HG03457 (cell line): ENCODE measurements around the gene MAGOHB.
A peak's percentile ranks its signal among the peaks of the same experiment; 100 is the strongest.
"Not testable (repeated sequence)": the region's sequence is repeated elsewhere in the genome, so short reads cannot be mapped to it uniquely, and the experiment has no call there.

Source experiments
- ATAC-seq: cut with Tn5 transposase; IDR thresholded peaks from one replicate; pipeline ENCODE4 v1.9.1; 2021; ENCODE audit warnings: moderate number of reproducible peaks; ENCODE audit not compliant: unreplicated experiment

MAGOHB gene

DNA sequence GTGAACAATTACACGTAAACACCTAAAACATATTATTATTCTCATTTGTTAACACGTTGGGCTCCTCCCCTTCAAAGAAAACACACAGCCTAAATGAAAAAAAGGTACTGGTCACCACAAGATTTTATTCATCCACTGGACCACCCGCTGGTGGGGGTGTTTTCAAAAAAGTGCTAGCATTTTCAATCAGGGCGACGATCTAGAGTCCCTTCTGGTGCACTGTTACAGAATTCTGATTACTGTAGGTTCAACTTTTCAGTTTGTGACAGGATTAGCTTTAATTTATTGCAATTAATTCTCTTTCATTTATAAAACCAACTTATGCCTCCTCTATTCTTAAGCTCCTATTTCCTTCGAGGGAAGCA is 443 bp downstream of the MAGOHB start:
- peak; percentile 4 for ATAC-seq

DNA sequence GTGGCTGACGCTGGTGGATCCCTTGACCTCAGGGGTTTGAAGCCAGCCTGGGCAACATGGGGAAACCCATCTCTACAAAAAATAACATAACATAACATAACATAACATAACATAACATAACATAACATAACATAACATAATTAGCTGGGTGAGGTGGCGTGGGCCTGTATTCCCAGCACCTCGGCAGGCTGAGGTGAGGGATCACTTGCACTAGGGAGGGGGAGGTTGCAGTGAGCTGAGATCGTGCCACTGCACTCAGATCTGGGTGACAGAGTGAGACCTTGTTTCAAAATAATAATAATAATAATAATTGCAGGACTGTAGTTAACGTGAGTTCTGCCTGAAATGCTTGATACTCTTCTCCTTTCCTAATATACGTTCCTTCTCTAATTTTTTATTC is 1.3 kb downstream of the MAGOHB start:
- ATAC-seq: no peak

GRCh38 chr12:10611258-10611657 is 2.2 kb downstream of the MAGOHB start:
- not testable (repeated sequence) for ATAC-seq

GRCh38 chr12:10610188-10610587 is 3.2 kb downstream of the MAGOHB start:
- no peak for ATAC-seq

DNA sequence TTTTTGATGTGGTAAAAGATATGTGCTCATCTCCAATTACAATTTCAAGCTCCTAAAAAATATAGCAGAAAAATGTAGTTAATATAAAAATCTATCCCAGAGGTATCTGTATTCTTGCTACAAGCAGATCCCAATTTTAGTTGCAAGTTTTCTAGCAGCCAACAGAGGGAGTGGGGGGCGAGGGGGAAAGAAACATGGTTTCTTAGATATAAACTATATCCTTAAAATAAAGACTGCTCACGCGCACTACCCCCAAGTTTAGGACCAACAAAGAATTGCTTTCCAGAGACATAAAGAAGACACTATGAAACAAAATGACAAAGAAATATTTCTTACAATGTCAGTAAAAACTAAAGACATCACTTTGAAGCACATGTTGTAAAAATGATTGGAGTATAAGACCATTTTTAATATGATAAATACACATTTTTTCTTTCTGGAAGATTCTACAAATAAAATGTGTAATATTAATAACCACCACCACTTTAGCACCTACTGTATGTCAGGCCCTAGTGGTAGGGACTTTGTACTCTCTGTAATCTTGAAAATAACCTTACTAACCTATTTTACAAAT is 5.4 kb downstream of the MAGOHB start:
- no peak for ATAC-seq

- no peak for ATAC-seq
Observed at GRCh38 chr12:10601860-10602259, 11.5 kb downstream of the MAGOHB start.

- ATAC-seq: no peak
Observed at GRCh38 chr12:10600988-10601387, 12.4 kb downstream of the MAGOHB start.

GRCh38 chr12:10595881-10596280 is 17.5 kb downstream of the MAGOHB start:
- no peak for ATAC-seq

- ATAC-seq: no peak
Observed at GRCh38 chr12:10590966-10591365, 22.4 kb downstream of the MAGOHB start.

DNA sequence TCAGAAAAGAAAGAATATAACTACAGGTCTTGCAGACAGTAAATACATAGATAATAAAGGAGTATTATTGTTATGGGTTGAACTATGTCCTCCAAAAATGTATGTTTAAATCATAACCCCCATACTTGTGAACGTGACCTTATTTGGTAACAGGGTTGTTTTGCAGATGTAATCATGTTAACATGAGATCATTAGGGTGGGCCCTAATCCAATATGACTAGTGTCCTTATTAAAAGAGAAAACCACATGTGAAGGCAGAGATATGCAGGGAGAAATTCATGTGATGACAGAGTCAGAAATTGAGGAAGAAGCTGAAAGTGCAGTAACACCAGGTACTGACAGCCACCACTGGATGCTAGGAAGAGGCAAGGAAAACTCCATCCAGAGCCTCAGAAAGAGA is 29.0 kb downstream of the MAGOHB start:
- ATAC-seq: no peak

- ATAC-seq: no peak
Observed at GRCh38 chr12:10582704-10583103, 30.7 kb downstream of the MAGOHB start.

DNA sequence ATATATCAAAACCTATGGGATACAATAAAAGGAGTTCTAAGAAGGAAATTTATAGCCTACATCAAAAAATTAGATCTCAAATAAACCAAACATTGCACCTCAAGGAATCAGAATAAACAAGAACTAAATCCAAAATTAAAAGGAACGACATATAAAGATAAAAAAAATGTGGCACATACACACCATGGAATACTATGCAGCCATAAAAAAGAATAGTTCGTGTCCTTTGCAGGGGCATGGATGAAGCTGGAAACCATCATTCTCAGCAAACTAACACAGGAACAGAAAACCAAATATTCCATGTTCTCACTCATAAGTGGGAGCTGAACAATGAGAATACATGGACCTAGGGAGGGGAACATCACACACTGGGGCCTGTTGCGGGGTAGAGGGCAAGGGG is 31.3 kb downstream of the MAGOHB start:
- not testable (repeated sequence) for ATAC-seq

DNA sequence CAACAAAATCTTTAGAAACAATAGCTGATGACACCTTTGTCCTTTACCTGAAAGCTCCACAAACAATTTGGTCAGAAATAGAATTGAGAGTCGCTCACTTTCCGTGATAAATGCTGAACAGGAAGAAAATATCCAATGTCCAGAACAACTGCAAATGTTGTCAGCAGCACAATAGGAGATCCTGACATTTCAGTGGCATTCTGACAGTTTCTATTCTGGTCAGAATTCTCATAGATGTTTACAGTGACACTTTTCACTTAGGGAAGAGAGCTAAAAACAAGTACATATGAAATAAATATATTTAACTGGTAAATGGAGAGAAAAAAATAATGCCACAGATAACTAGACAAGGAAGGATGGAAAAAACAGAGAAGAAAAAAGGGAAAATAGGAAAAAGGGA is 39.1 kb downstream of the MAGOHB start:
- no peak for ATAC-seq

GRCh38 chr12:10572021-10572490 is 41.4 kb downstream of the MAGOHB start:
- ATAC-seq: not testable (repeated sequence)

GRCh38 chr12:10571141-10571540 is 42.3 kb downstream of the MAGOHB start:
- no peak for ATAC-seq

GRCh38 chr12:10567813-10568212 is 45.6 kb downstream of the MAGOHB start:
- ATAC-seq: no peak

DNA sequence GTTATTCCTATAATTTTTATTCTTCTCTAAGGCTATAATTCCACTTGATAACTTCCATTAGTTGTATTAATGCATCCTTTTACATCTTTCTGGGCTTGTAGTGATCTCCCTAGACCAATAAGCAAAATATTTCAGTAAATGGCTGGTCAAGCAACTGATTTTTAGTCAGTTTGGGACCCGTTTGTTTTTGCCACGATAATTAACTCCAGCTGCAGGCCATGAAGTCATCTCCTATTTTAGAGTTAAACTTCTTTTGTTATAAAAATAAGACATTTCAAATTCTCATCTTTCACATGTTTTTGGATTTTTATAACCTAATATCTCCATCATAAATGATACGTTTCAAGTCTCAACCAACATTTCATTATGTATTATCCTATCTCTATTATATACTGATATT is 49.4 kb downstream of the MAGOHB start:
- no peak for ATAC-seq

- no peak for ATAC-seq
Observed at GRCh38 chr12:10563002-10563401, 50.4 kb downstream of the MAGOHB start.

- no peak for ATAC-seq
Observed at GRCh38 chr12:10562306-10562933, 51.0 kb downstream of the MAGOHB start.

- ATAC-seq: no peak
Observed at GRCh38 chr12:10559244-10559643, 54.2 kb downstream of the MAGOHB start.

GRCh38 chr12:10558789-10559188 is 54.6 kb downstream of the MAGOHB start:
- ATAC-seq: no peak

GRCh38 chr12:10558301-10558700 is 55.1 kb downstream of the MAGOHB start:
- ATAC-seq: no peak

DNA sequence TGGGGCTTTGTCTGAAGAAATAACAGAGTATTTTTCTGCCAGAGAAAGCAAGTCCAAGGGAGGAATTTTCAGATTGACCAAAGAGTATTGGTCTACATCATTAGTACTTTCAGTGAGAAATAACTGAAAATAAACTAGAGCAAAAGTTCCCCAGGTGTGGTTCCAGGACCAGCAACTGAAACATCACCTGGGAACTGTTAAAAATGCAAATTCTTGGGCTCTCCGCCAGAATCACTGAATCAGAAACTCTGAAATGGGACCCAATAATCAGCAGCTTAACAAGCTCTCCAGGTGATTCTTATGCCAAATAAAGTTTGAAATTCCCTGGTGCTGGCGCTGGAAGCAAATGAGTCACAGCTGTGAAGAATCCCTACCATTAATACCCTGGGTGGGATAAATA is 55.6 kb downstream of the MAGOHB start:
- ATAC-seq: no peak
